HepG2 (cell line): ENCODE measurements around the gene HSPE1. TPM values are rescaled to one million over a fixed set of nuclear protein-coding genes. Genes with fewer than 3 reads are reported as not detected.

Experiments used
- ATAC-seq: fragments of 200-7000 bp; cut with Tn5 transposase; 3 replicates; pipeline ENCODE4 v1.9.1; 2020; ENCODE audit warnings: mild to moderate bottlenecking, moderate library complexity
- BruUV-seq: library from RNA; stranded (reverse); fragments of 400-500 nt; replicated peaks from 2 replicates; lab custom pipeline; 2021; lab: Mats Ljungman, UMichigan
- CTCF ChIA-PET: fragments of 300-600 bp; formaldehyde crosslinking; extraction: SDS; loops from one replicate; lab custom pipeline; 2021; ENCODE audit warnings: low total read pairs, inconsistent platforms, low intra/inter-chr PET ratio; lab: Yijun Ruan, JAX
- POLR2A ChIA-PET: fragments of 350-600 bp; sonication (Branson Sonifier 250); formaldehyde crosslinking; loops from one replicate; lab custom pipeline; 2020; ENCODE audit warnings: antibody characterized with exemption, inconsistent platforms; lab: Yijun Ruan, JAX
- DNase-seq: peaks from one replicate; pipeline ENCODE4 v3.0.0-alpha.2; 2015; ENCODE audit warnings: low spot score
- FAIRE-seq: peaks from 3 replicates; lab custom pipeline; 2011; peaks lifted over from hg19 to GRCh38; lab: Jason Lieb, UNC
- H2AFZ ChIP-seq: one replicate; pipeline ENCODE4 v1.6.1; 2011; ENCODE audit warnings: low read length, inconsistent platforms
- H3K27ac ChIP-seq: fragments of 300-600 bp; 3 replicates; pipeline ENCODE4 v1.8.0; 2011; ENCODE audit warnings: mixed run types, mild to moderate bottlenecking, mixed read lengths, low read length, inconsistent platforms; ENCODE audit not compliant: insufficient read depth; ENCODE audit errors: extremely low read length
- H3K27me3 ChIP-seq, 2 experiments: fragments of 200-600 bp in 1 of 2; 2 replicates in 1 of 2; 3 replicates in 1 of 2; pipeline versions ENCODE4 v1.6.0 to v1.8.0; 2011; ENCODE audit warnings: low read length in 2 of 2, mild to moderate bottlenecking in 2 of 2, moderate library complexity in 2 of 2, inconsistent platforms in 1 of 2; ENCODE audit not compliant: insufficient read depth in 2 of 2, control insufficient read depth in 1 of 2
- H3K36me3 ChIP-seq, 2 experiments: fragments of 200-600 bp in 1 of 2; replicated peaks in 1 of 2; 2 replicates in 1 of 2; 3 replicates in 1 of 2; pipeline versions ENCODE4 v1.5.1 to v1.8.0; 2011; ENCODE audit warnings: low read length in 2 of 2, inconsistent platforms in 1 of 2; ENCODE audit not compliant: insufficient read depth in 2 of 2, control insufficient read depth in 1 of 2
- H3K4me1 ChIP-seq: 2 replicates; pipeline ENCODE4 v1.5.1; 2012; ENCODE audit warnings: low read length, inconsistent platforms; ENCODE audit not compliant: insufficient read depth
- H3K4me2 ChIP-seq: 2 replicates; pipeline ENCODE4 v1.6.0; 2011; ENCODE audit warnings: low read depth, low read length, inconsistent platforms
- H3K4me3 ChIP-seq, 3 experiments: fragments of 200-600 bp in 1 of 3; sonication (generic), shearing (Covaris generic) in 1 of 3; replicated peaks in 1 of 3; 2 replicates each; pipeline ENCODE4 v1.5.1; 2011 to 2016; ENCODE audit warnings: low read length in 3 of 3, inconsistent platforms in 2 of 3, low read depth in 2 of 3, mild to moderate bottlenecking in 2 of 3, control low read depth in 1 of 3, mixed read lengths in 1 of 3; ENCODE audit not compliant: insufficient read depth in 1 of 3
- H3K79me2 ChIP-seq: one replicate; pipeline ENCODE4 v1.6.1; 2011; ENCODE audit warnings: low read length, inconsistent platforms; ENCODE audit not compliant: insufficient read depth
- H3K9ac ChIP-seq: 2 replicates; pipeline ENCODE4 v1.6.0; 2011; ENCODE audit warnings: mild to moderate bottlenecking, low read depth, low read length, inconsistent platforms; ENCODE audit not compliant: insufficient read depth
- H3K9me3 ChIP-seq: 2 replicates; pipeline ENCODE4 v1.5.1; 2012; ENCODE audit warnings: mild to moderate bottlenecking, low read length
- H4K20me1 ChIP-seq: 2 replicates; pipeline ENCODE4 v1.6.0; 2011; ENCODE audit warnings: inconsistent platforms, mild to moderate bottlenecking, low read length, moderate library complexity; ENCODE audit not compliant: insufficient read depth
- ARID2 ChIP-seq: sonication (generic); formaldehyde crosslinking; IDR thresholded peaks from 2 replicates; pipeline ENCODE4 v1.8.1; 2022; ENCODE audit warnings: mild to moderate bottlenecking, missing genetic modification reagents, borderline replicate concordance
- ZFX ChIP-seq: sonication (generic); formaldehyde crosslinking; IDR thresholded peaks from 2 replicates; pipeline ENCODE4 v1.4.0; 2020; ENCODE audit warnings: mild to moderate bottlenecking, low read depth, missing genetic modification reagents, moderate library complexity
- ZNF121 ChIP-seq: sonication (generic); formaldehyde crosslinking; IDR thresholded peaks from 2 replicates; pipeline ENCODE4 v1.5.0; 2020; ENCODE audit warnings: mild to moderate bottlenecking, missing genetic modification reagents
- ZNF816 ChIP-seq: sonication (generic); formaldehyde crosslinking; IDR thresholded peaks from 2 replicates; pipeline ENCODE4 v1.8.0; 2022; ENCODE audit warnings: missing genetic modification reagents, mild to moderate bottlenecking, borderline replicate concordance
- ZNF879 ChIP-seq: sonication (generic); formaldehyde crosslinking; IDR thresholded peaks from 2 replicates; pipeline ENCODE4 v1.8.1; 2023; ENCODE audit warnings: missing genetic modification reagents
- in situ Hi-C: cut with HindIII; loops from 2 replicates; pipeline ENCODE4 v1.10.0; 2017; ENCODE audit warnings: low pct_unique_long_range_greater_than_20kb; ENCODE audit not compliant: extremely low pct_ligation_motif_present
- intact Hi-C: fragments of 100-400 bp; cut with micrococcal nuclease; formaldehyde crosslinking; loops from one replicate; pipeline ENCODE4 v1.10.0; 2022; ENCODE audit not compliant: unreplicated experiment
- polyA plus RNA-seq, 8 experiments: library from polyadenylated mRNA; depleted of rRNA in 3 of 8; stranded (reverse) in 7 of 8; unstranded in 1 of 8; fragments of >200 nt; fragmentation: Illumina TruSeq in 4 of 8; extraction: Trizol in 4 of 8; gene quantifications; 2 replicates each; pipeline versions ENCODE4 v1.2.1 to v1.2.3, GENCODE V29; 2011 to 2016; ENCODE audit warnings: low read depth in 4 of 8, missing spikeins in 1 of 8, mixed read lengths in 1 of 8; ENCODE audit not compliant: insufficient read depth in 1 of 8
- total RNA-seq, 5 experiments: library from RNA; depleted of rRNA; stranded (reverse); fragments of >200 nt; fragmentation: Illumina TruSeq; extraction: Trizol; gene quantifications; 2 replicates each; pipeline ENCODE4 v1.2.3, GENCODE V29; 2016; ENCODE audit warnings: low read depth in 1 of 5
- TF ChIP-seq, protein P1 (sequence below): sonication (generic); formaldehyde crosslinking; IDR thresholded peaks from 2 replicates; pipeline ENCODE4 v1.5.1; 2020; ENCODE audit warnings: missing genetic modification reagents, mild to moderate bottlenecking, borderline replicate concordance
- TF ChIP-seq, protein P2 (sequence below): sonication (generic); formaldehyde crosslinking; IDR thresholded peaks from 2 replicates; pipeline ENCODE4 v1.5.0; 2020; ENCODE audit warnings: mild to moderate bottlenecking, missing genetic modification reagents

Gene HSPE1
- total and polyA plus RNA-seq, 2 of the 13 experiments (the other 11 are each of a cell fraction or from before 2014, with no cell fraction given) = 244 to 823 TPM

DNA sequence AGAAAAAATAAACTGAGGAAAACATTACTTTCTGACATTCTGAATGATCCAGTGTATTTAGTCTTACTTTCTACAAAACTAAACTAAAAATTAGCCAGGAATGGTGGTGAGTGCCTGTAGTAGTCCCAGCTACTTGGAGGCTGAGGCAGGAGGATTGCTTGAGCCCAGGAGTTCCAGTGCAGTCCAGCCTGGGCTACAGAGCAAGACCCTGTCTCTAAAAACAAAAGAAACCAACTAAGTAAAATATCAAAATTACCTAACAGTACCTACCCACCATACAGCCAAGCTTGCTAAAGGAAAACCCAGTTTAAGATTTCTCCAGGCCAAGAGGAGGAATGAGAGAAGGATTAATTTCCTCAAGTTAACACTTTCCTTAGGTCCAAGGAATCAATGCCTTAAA is 3.5 kb upstream of the HSPE1 start:
- Histone ChIP-seq H3K36me3 (peaks cover 27 to 66% of the 10 kb centered on the region in 2 experiments), H3K4me1 (peaks cover 67% of the 10 kb centered on the region), H3K79me2 (peaks cover 88% of the 10 kb centered on the region), H3K27ac (no peak overlapping the region), H3K4me2 (peak overlapping the region; percentile 92), H3K4me3 (peak overlapping the region; percentile 68 to 96 (median 95)), H2AFZ (no peak overlapping the region), H3K9me3 (no peaks in the 10 kb centered on the region), H3K9ac (peak overlapping the region; percentile 99), H4K20me1 (peaks cover 61% of the 10 kb centered on the region), H3K27me3 (no peaks in the 10 kb centered on the region; a peak in 1 of 5 replicates)
- DNase-seq (no peak), FAIRE-seq (no peak), ATAC-seq (no peak)
- TF ChIP-seq, protein P1, sequence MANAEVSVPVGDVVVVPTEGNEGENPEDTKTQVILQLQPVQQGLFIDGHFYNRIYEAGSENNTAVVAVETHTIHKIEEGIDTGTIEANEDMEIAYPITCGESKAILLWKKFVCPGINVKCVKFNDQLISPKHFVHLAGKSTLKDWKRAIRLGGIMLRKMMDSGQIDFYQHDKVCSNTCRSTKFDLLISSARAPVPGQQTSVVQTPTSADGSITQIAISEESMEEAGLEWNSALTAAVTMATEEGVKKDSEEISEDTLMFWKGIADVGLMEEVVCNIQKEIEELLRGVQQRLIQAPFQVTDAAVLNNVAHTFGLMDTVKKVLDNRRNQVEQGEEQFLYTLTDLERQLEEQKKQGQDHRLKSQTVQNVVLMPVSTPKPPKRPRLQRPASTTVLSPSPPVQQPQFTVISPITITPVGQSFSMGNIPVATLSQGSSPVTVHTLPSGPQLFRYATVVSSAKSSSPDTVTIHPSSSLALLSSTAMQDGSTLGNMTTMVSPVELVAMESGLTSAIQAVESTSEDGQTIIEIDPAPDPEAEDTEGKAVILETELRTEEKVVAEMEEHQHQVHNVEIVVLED (CRISPR knock-in tag) = no peak
- TF ChIP-seq ARID2 (0 out of 2 replicates have a peak, but pooled peaks have one; percentile 20), ZNF816 (CRISPR knock-in tag) (peak; percentile 21; the same call in 1 of the 2 replicates), ZNF879 (CRISPR knock-in tag) (no peak), ZFX (no peak), ZNF121 (peak; percentile 54; the same call in 1 of the 2 replicates)
- TF ChIP-seq, protein P2, sequence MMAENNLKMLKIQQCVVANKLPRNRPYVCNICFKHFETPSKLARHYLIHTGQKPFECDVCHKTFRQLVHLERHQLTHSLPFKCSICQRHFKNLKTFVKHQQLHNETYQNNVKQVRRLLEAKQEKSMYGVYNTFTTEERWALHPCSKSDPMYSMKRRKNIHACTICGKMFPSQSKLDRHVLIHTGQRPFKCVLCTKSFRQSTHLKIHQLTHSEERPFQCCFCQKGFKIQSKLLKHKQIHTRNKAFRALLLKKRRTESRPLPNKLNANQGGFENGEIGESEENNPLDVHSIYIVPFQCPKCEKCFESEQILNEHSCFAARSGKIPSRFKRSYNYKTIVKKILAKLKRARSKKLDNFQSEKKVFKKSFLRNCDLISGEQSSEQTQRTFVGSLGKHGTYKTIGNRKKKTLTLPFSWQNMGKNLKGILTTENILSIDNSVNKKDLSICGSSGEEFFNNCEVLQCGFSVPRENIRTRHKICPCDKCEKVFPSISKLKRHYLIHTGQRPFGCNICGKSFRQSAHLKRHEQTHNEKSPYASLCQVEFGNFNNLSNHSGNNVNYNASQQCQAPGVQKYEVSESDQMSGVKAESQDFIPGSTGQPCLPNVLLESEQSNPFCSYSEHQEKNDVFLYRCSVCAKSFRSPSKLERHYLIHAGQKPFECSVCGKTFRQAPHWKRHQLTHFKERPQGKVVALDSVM = peak; percentile 72
- no TSS peak for BruUV-seq
- in situ Hi-C loops = no loop called here
- POLR2A ChIA-PET = interaction anchor here (1.6 to 2.6 kb wide), 4 partner anchors 16 to 61 kb away, joined by 4 to 29 read pairs (median 10); partner anchors contain the start of genes COQ10B, MOB4 and SF3B1
- intact Hi-C loops = no loop called here
- CTCF ChIA-PET = no interaction called here
